Urothelium cell line (cell line): ENCODE results near the gene ABCE1.
A peak's percentile ranks its signal among the peaks of the same experiment; 100 is the strongest.
"Not testable (repeated sequence)": the region's sequence is repeated elsewhere in the genome, so short reads cannot be mapped to it uniquely, and the experiment has no call there.

Experiments used
- DNase-seq: peaks from one replicate; pipeline ENCODE4 v3.0.0; 2011; ENCODE audit warnings: low spot score, mixed read lengths
- FAIRE-seq: peaks from 2 replicates; lab custom pipeline; 2011; peaks lifted over from hg19 to GRCh38; lab: Jason Lieb, UNC

ABCE1 gene

DNA sequence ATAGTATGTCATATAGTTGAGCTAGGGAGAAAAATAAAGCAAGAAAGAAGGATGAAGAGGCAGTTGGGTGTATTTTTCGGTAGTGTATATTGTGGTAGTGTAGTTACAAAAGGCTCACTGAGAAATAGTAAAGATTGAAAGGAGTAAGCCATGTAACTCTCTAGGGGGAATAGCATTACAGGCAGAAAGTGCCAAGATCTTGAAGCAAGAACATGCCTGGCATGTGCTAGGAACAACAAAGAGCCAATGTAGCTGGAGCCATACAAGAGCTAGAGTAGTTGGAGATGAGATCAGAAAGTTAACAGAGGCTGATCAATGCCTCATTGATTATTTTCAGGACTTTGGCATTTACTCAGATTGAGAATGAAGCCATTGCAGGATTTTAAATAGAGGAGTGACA, 3.0 kb downstream of the ABCE1 start:
- DNase-seq: no peak
- FAIRE-seq: no peak

DNA sequence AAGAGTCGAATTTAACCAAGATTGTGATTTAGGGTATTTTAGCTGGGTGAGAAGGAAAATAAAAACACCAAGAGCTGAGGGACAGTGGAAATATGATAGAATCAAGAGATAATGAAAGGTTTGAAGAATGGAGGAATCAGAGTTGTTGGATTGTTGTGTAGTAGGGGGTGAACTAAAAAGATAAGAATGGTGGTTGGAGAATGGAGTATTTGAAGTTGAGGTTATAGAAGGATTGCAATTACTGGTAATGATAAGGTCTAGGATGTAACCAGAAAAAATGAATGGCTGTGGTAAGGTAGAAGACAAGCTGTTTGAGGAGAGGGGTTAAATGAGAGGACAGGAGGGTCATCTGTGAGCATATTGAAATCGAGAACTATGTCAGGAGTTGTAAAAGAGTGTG, 4.5 kb downstream of the ABCE1 start:
- FAIRE-seq: no peak
- no peak for DNase-seq

DNA sequence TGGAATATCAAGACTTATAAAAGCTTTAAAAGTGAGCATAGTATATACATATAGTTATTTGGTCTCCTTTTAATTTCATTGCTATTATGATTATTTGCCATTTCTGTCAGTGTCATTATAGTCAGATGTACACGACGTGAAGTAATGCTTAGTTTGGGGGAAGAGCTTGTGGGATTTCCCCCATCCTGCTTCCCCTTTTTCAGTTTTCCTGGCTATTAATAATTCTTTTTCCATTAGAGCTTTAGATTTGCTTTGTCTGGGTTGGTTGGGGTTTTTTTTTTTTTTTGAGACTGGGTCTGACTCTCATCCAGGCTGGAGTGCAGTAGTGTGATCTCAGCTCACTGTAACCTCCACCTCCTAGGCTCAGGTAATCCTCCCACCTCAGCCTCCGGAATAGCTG, 5.4 kb downstream of the ABCE1 start:
- DNase-seq: no peak
- FAIRE-seq: no peak

DNA sequence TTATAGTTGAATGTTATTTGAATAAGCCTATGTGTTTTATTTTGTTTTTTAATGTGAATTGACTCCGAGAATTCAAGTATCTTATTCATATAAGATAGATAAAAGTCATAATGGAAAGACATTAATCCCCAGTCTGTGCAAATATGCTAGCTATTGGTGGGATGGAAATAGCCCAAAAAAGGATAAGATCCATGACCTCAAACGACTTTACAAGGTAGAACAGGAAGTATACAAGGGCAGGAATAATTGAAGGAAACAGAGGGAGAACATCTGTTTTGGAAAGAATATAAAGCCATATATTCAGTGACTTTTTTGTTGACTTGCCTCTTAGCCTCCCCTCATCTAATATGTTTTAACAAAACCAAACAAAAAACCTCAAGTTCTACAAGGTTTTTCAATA, 9.0 kb downstream of the ABCE1 start:
- DNase-seq (no peak), FAIRE-seq (no peak)

DNA sequence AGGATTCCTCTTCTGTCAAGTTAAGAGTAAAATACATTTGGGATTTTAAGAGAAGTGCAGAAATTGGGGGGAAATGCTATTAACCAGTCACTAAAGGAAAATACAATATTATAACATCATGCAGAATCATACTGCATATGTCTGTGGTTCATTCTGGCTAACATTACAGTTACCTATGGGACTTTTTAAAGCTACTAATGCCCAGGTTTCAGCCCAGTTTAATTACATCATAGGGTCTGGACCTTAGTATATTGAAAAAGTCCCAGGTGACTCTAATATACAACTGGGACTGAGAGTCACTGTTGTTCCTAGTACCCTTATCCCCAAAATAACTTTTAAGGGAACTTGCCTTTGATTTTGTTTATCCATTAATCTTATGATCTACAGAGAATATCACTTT, 10.0 kb downstream of the ABCE1 start:
- no peak for FAIRE-seq
- DNase-seq: no peak

DNA sequence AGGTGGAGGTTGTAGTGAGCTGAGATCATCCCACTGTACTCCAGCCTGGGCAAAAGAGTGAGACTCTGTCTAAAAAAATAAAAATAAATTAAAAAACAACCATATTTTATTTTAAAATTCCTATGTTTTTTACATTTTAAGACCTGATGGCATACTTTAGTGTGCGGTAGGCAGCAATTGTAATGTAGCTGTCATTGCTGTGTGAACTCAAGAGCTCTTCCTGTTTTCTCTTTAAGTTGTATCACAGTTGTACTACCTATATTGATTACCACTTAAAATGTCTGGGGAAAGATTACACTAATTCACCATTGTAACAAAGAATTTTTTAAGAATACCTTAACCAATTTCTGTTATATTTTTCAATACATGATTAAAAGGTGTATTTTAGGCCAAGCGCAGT, 27.3 kb downstream of the ABCE1 start:
- FAIRE-seq (no peak), DNase-seq (no peak)

DNA sequence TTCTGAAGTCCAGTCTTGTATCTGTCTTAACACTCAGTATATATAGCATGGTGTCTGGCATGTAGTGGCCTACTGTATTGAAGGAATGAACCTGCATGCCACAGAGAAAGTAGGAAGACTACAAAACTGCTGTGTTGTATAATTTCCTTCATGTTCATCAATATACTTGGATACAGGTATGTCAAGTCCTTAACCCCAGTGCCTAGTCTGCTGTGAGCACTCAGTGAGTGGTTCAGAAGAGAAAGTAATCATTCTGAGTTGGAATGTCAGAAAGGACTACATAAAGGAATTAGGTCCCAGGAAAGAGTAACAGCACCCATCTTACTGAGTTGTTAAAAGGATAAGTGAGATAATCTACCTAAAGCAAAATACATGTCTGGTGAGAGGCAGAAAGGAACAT, 32.0 kb downstream of the ABCE1 start:
- FAIRE-seq: no peak
- DNase-seq: no peak

DNA sequence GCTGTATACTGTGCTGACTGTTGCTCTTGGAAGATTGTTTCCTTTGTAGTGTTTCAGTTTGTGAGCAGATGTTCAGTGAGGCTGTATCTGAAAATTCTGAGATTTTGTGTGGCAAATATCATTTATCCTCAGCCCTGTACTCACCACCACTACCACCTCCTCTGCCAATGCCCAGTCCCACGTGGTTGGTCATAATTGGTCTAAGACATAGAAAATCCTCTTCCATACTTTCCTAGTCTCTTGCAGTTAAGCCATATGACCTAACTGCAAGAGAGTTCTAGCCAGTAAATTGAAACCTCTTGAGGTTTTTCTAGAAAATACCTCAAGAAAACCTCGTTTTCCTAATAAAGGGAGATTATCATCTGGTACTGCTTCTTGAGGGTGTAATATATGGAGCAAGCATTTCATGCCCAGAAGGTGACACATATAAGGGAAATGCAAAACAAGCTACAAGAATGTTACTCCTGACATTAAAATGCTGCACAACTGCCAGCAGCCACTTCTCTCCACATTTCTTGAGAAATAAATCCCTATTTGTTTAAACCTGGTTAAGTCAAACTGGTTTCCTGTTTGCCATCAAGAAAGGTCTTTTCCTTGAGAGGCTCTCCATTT, 32.8 kb downstream of the ABCE1 start:
- DNase-seq (no peak), FAIRE-seq (no peak)

DNA sequence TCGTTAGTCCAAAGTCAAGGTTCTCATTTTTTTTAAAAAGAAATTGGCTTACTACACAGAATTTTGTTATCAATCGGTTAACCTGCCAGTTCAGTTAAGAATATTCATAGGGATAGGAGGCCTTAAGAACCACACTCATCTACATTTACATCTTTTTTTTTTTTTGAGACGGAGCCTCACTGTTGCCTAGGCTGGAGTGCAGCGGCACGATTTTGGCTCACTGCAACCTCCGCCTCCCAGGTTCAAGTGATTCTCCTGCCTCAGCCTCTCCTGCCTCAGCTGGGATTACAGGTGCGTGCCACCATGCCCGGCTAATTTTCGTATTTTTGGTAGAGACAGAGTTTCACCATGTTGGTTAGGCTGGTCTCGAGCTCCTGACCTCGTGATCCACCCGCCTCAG, 33.7 kb downstream of the ABCE1 start:
- DNase-seq: no peak
- FAIRE-seq: no peak

DNA sequence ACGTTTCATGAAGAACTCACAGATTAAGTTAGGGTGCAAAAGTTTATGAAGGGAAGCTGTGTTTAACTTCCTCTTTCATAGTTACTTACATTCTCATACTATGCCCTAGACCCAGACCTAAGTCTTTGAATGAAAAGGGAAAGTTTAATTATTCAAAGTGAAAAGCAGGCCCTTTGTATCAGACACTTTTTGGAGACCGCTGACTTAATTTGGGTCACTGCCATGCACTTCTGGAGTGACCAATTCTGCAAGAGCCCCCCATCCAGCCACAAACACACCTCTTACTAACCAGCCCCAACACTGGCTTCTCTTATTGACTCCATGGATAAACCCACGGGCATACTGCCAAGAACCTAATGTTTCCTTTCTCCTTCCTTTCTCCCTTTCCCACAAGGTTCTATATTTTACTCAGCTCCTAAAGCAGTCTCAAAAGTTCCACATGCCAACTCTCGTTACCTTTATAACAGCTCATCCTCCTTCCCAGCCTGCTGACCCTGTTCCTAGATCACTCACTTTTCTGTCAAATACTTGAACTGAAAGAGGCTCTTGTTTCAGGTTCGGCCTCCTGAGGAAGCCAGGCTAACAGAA, 34.5 kb downstream of the ABCE1 start:
- FAIRE-seq (no peak), DNase-seq (no peak)

DNA sequence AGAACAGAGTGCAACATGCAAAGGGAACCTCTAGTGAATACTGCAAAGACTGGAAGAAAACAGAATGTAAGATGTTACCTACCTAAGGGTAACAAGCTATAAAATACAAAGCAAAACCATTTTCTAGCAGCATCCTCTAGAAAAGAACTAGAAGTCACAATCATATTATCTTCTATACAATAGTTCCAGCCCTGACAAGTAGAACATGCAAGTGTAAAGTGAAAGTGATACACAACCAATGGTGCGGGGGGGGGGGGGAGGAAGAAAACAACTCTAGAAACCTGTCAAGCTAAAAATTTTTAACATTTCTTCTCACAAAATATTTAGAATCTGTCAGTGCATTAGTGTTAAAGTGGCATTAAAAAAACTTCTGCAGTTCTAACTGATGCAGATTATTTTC, 38.1 kb downstream of the ABCE1 start:
- not testable (repeated sequence) for FAIRE-seq, DNase-seq

DNA sequence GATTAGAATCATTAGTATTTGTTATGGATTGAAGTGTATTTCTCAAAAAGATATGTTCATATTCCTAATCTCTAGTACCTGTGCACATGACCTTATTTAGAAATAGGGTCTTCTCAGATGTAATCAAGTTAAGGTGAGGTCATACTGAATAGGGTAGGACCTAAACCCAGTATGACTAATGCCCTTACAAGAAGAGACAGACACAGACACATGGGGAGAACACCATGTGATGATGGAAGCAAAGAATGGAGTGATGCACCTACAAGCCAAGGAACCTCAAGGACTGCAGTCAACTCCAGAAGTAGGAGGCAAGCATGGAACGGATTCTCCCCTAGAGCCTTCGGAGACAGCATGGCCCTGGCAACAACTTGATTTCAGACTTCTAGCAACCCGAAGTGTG, 50.9 kb downstream of the ABCE1 start:
- FAIRE-seq (no peak), DNase-seq (no peak)

DNA sequence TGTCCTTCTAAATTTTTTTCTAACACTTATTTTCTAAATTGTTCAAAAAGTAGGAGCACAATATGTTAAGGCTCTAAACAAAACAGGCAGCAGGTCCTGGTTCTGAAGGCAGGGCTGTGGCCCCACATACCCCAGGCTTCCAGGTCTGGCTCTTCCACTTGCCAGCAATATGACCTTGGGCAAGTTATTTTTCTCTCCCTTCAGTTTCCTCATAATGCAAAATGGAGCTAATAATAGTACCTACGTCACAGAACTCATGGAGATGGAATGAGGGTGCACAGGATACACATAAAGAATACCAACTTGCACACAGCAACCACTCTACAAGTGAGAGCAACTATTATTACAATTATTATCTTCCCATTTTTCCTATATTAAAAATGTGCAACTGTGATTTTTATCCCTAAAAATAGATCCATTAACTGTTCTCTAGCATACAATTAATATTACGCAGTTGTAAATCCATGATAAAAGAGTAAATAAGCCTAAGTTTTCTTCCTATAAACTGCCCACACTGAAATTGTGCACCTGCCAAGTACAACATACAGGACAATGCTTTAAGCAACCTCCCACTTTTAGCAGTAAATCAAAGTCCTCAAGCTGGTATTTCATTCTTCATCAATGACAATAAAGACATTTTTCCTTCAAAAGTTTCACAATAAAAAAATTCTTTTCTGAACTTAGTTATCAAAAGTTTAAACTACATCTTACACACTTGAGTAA, 55.2 kb downstream of the ABCE1 start:
- no peak for DNase-seq
- no peak for FAIRE-seq

DNA sequence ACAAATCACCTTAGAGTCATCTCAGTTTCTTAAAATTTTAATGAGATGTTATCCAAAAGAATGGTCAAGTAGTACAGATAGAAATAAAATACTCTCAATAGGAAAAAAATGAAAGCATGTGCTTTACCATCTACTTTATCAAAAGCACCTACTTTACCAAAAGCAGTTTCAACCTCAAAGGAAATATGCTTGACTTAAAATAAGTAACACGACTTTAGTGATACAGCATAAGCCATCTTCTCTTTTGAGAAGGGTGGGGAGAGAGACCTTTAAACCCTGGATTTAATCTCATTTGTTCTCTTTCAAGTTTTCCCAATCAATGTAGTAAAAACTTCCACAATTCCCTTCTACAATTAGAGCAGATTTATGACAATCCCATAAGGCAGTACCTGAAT, 55.8 kb downstream of the ABCE1 start:
- FAIRE-seq (no peak), DNase-seq (no peak)

DNA sequence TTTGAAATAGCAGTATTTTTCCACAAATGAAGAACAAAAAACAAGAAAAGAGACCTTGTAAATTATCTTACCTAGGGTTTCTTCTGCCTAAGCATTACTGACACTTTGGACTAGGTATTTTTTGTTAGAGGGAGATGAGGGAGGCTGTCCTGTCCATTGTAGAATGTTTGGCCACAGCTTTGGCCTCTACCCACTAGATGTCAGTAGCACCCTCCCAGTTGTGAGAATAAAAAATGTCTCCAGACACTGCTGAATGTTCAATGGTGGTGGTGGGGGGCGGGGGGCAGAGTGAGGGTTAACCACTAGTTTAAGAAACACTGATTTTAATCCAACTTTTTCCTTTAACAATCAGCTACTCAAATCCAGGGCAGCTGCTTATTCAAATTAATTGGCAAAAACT, 56.5 kb downstream of the ABCE1 start:
- peak; percentile 9 for DNase-seq
- FAIRE-seq: no peak

DNA sequence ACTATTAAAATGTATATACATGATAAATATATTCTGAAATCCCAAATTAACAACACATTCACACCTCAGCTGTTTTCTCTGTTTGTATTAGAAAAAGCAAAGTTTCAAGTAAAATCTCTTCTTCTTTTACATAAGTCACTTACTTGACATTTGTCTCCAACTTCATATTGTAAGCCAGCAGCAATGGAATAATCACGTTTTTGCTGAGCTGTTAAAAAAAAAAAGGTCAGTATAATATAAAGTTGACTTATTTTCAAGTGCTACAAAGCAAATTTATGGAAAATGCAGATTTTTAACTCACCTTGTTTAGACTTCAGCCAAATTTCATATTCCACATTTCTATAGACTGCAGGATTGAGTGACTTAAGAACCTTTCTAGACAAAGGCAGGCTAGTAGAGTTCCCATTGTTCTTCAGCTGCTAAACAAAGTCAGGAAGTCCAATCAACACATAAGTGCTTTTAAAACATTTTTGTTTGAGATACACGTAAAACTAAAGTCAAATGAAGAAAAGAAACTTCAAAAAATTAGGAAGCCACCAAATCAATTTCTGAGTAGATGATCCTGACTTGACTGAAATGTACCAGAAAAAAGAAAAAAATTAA, 57.3 kb downstream of the ABCE1 start:
- DNase-seq: no peak
- FAIRE-seq: no peak

DNA sequence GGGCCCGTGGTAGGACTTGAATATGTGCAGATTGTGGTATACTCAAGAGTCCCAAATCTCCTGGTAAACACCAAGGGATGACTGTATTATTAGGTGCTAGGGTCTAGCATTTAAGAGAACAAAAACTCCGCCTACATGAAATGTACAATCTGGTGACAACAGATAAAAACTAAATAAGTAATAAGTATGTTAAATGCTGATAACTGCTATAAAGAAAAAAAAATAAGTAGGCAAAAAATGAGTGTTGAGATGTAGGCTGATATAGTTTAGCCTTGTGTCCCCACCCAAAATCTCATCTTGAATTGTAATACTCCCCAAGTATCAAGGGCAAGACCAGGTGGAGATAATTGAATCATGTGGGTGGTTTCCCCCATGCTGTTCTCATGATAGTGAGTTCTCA, 58.9 kb downstream of the ABCE1 start:
- DNase-seq: no peak
- no peak for FAIRE-seq

DNA sequence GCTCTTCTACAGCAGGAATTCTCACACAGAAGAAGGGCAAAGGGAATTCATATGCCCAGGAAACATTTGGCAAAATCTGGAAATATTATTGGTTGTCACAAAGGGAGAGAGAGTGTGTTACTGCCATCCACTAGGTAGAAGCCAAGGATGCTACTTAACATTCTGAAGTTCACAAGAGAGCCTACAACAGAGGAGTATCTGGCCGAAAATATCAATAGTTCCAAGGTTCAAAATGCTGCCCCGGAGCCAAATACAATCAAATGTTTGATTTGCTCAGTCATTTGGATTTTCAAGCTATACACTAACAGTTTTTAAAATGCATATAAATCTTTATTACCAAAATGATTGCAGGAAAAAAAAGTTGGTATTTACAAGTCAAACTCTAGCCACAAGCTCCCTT, 63.4 kb downstream of the ABCE1 start:
- no peak for DNase-seq
- no peak for FAIRE-seq

DNA sequence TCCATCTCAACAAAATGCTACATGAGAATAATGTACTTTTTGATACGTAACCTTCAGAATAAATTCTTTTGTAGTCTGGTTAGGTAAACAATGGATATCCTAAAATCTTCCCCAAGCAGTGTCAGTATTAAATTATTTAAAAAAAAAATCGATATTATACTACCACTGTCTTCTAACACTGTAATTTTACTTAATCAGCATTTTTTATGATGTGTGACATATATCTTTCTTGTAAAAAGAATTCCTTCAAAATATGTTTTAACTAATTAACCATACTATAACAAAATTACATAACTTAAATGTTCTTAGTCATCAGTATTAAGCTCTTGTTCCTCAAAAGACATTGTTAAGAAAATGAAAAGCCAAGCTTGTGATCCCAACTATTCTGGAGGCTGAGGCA, 69.8 kb downstream of the ABCE1 start:
- FAIRE-seq (no peak), DNase-seq (no peak)

DNA sequence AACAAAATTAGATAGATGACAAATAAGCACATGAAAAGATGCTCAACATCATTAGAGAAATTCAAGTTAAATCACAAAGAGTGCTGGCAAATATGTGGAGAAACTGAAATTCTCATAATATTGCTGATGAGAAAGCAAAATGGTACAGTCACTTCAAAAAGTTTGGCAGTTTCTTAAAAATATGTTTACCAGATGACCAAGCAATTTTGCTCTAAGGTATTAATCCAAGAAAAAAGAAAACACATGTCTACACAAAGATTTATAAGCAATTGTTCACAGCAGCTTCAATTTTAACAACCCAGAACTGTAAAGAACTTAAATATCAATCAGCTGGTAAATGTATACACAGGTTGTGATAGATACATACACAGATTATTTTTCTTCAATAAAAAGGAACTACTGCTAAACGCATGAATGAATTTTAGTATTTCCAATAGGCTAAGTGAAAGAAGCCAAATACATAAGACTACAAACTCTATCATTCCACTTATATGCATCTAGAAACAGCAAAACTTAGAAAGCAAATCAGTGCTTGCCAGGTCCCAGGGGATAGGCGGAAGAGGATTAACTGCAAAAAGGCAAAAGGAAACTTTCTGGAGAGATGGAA, 70.6 kb downstream of the ABCE1 start:
- no peak for DNase-seq
- FAIRE-seq: no peak

DNA sequence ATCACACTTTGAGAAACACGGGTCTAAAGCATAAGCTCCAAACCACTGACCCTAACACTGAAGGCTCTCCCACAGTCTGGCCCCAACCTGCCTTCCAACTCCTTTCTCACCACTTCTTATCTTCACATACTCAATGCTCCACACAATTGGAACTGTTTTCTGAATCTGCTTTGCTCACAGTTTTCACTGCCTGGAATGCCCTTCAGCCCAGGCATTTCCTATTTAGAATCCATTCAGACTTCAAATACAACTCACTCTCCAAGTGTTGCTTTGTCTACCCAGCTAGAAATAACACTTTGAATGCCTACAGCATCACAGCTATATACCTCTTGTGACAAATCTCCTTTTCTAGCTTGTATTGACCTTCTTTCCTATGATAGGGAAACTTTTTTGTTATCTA, 72.1 kb downstream of the ABCE1 start:
- DNase-seq (no peak), FAIRE-seq (no peak)

DNA sequence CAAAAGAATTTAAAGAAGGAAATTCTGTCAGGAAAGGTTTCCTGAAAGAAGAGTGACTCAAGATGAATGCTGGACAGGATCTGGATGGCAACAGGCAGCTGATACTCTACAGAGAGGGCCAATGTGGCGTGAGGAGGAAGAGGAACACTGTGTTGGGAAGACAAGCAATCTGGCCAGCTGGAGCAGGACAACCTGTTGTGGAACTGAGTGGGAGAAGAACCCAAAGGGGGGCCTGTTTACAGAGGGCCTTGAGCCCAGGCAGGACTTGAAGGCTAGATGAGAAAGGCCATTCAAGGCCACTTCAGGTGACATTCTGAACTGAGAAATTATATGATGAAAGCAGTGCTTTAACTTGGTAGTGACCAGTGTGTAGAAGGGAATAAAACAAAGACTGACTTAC, 73.8 kb downstream of the ABCE1 start:
- DNase-seq: no peak
- FAIRE-seq: no peak
